NCI-H748 (cell line): ENCODE data around the gene NAALAD2.
"Not testable (repeated sequence)": the region's sequence is repeated elsewhere in the genome, so short reads cannot be mapped to it uniquely, and the experiment has no call there.

Experiments used
- DNase-seq: peaks from one replicate; lab custom pipeline; 2025; ENCODE audit not compliant: unreplicated experiment; lab: John Stamatoyannopoulos, UW

Gene NAALAD2

GRCh38 chr11:90189011-90189410 is 54.5 kb downstream of the NAALAD2 start:
- DNase-seq = no peak

GRCh38 chr11:90192869-90193582 is 58.6 kb downstream of the NAALAD2 start:
- DNase-seq = no peak

- no peak for DNase-seq
Observed at GRCh38 chr11:90197377-90197776, 62.9 kb downstream of the NAALAD2 start.

GRCh38 chr11:90202342-90202741 is 67.9 kb downstream of the NAALAD2 start:
- DNase-seq = no peak

- no peak for DNase-seq
Observed at GRCh38 chr11:90204407-90204806, 69.9 kb downstream of the NAALAD2 start.

- peak; percentile 39 for DNase-seq
Observed at GRCh38 chr11:90204832-90205646, 70.6 kb downstream of the NAALAD2 start.

GRCh38 chr11:90207992-90208391 is 73.5 kb downstream of the NAALAD2 start:
- not testable (repeated sequence) for DNase-seq

GRCh38 chr11:90208857-90209256 is 74.4 kb downstream of the NAALAD2 start:
- DNase-seq = no peak

- no peak for DNase-seq
Observed at GRCh38 chr11:90213322-90213721, 78.9 kb downstream of the NAALAD2 start.

GRCh38 chr11:90216611-90217010 is 82.1 kb downstream of the NAALAD2 start:
- DNase-seq = no peak

- no peak for DNase-seq
Observed at GRCh38 chr11:90218606-90219005, 84.1 kb downstream of the NAALAD2 start.

- DNase-seq = no peak
Observed at GRCh38 chr11:90219438-90219837, 85.0 kb downstream of the NAALAD2 start.

GRCh38 chr11:90220391-90220790 is 85.9 kb downstream of the NAALAD2 start:
- DNase-seq = no peak

- no peak for DNase-seq
Observed at GRCh38 chr11:90221803-90222458, 87.5 kb downstream of the NAALAD2 start.

GRCh38 chr11:90222459-90223247 is 88.2 kb downstream of the NAALAD2 start, which contains the start of gene CHORDC1:
Gene CHORDC1 (minus strand): TSS chr11:90223049. CDS start chr11:90222954, 95 bp downstream.
- DNase-seq = peak; percentile 85

GRCh38 chr11:90223248-90223585 is 88.8 kb downstream of the NAALAD2 start:
- no peak for DNase-seq

- DNase-seq = no peak
Observed at GRCh38 chr11:90228056-90228455, 93.6 kb downstream of the NAALAD2 start.

GRCh38 chr11:90229791-90230190 is 95.3 kb downstream of the NAALAD2 start:
- DNase-seq = no peak

GRCh38 chr11:90234977-90235376 is 100.5 kb downstream of the NAALAD2 start:
- DNase-seq = no peak

GRCh38 chr11:90235526-90235925 is 101.1 kb downstream of the NAALAD2 start:
- DNase-seq = no peak

GRCh38 chr11:90237004-90237403 is 102.5 kb downstream of the NAALAD2 start:
- DNase-seq = no peak
